T-helper 1 cell treated with Interleukin-12 subunit alpha and Interleukin-12 subunit beta and Interleukin-4 antibody, amounts not matched to agents 30 ng/mL and 1 ng/mL, for 36 hours (primary cell): ENCODE results near the gene BBS10. TPM values are rescaled to one million over a fixed set of nuclear protein-coding genes. Genes with fewer than 3 reads are reported as not detected.
"Not testable (repeated sequence)": the region's sequence is repeated elsewhere in the genome, so short reads cannot be mapped to it uniquely, and the experiment has no call there.

ENCODE experiments used
- intact Hi-C: fragments of 100-400 bp; cut with micrococcal nuclease; formaldehyde crosslinking; loops from one replicate; pipeline ENCODE4 v1.15.1; 2024
- total RNA-seq: library from RNA; stranded (reverse); gene quantifications from 2 replicates; pipeline ENCODE4 v1.2.3, GENCODE V29; 2022

The BBS10 gene
- 4.5 and 5.3 TPM in 2 replicates for total RNA-seq

GRCh38 chr12:76348079-76348901 is at the start of gene BBS10:
Gene BBS10, minus strand, starts transcription at chr12:76348415. Its CDS starts 57 bp downstream, at chr12:76348358.
- intact Hi-C loops, result loop anchor here (1.0 to 5.0 kb wide), 13 partner anchors 107 to 1016 kb away; partner anchors contain the start of genes CAPS2, E2F7, GLIPR1 and GLIPR1L1

DNA sequence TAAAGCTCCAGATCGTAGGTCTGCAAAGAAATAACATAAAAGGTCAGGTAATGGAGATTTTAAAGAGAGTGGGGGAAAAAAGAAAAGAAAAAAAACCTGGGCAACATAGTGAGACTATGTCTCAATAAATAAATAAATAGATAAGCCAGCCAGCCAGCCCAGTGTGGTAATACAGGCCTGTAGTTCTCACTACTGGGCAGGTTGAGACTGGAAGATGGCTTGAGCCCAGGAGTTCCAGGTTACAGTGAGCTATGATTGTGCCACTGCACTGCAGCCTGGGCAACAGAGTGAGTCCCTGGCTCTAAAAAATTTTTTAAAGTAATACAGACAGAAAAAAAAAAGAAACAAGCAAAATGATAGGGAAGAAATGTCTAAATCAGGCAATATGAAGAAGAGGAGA is 43.2 kb upstream of the BBS10 start:
- intact Hi-C loops, result no loop called here

DNA sequence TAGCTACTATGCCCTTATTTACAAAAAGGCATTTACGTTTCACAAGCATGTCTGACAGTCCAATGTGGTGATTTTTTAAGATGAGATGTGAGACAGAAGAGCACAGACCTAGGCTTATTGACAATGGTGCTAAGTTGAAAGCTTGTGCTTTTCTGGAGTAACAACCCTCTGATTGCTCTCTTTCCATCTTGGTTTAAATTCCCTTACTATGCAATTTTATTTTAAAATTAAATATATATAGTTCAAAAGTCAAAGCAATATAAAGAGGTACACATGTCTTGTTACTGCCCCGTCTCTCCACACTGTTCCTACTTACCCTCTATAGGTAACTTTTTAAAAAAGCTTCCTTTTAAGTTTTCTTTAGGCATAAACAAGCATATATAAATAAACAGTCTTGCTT is 39.4 kb upstream of the BBS10 start:
- intact Hi-C loops, result loop anchor here (10.0 kb wide), 1 partner anchor 197 kb away; no protein-coding TSS in a partner anchor

DNA sequence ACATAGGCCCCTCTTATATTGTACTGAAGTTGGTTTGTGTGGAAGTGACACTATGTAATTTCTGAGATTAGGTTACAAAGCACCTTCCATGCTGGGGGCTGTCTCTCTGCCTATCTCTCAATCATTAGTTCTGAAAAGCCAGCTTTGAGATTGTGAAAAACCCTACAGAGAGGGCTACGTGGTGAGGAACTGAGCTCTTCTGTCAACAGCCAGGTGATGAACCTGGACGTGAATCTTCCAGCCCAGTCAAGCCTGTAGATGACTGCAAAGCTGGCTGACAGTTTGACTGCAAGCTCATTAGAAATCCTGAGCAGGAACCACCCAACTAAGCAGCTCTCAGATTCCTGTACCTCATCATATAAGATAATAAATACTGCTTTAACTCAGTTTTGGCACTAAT is 36.3 kb upstream of the BBS10 start:
- intact Hi-C loops, result loop anchor here (10.0 kb wide), 1 partner anchor 200 kb away; no protein-coding TSS in a partner anchor

- intact Hi-C loops, result loop anchor here (10.0 kb wide), 1 partner anchor 201 kb away; no protein-coding TSS in a partner anchor
These were observed 35.8 kb upstream of the BBS10 start for GRCh38 chr12:76383988-76384387.

DNA sequence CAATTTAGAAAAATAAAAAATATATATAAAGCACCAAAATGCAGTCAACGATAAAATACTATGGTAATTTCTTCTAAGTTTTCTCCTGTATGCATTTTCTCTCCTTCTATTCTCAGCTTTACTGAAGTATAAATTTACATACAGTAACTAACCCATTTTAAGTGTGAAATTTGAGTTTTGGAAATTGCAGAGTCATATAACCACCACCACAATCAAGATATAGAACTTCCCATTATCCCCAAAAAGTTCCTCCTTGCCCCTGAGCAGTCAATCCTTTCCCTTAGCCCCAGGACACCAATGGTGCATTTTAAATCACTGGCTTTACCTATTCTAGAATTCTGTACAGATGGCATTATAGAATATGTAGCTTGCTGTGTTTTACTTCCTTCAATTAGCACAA is 31.0 kb upstream of the BBS10 start:
- intact Hi-C loops, result no loop called here

DNA sequence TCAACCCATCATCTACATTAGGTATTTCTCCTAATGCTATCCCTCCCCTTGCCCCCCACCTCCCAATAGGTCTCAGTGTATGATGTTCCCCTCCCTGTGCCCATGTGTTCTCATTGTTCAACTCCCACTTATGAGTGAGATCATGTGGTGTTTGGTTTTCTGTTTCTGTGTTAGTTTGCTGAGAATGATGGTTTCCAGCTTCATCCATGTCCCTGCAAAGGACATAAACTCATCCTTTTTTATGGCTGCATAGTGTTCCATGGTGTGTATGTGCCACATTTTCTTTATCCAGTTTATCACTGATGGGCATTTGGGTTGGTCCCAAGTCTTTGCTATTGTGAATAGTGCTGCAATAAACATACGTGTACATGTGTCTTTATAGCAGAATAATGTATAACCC is 28.7 kb upstream of the BBS10 start:
- intact Hi-C loops, result not testable (repeated sequence)

DNA sequence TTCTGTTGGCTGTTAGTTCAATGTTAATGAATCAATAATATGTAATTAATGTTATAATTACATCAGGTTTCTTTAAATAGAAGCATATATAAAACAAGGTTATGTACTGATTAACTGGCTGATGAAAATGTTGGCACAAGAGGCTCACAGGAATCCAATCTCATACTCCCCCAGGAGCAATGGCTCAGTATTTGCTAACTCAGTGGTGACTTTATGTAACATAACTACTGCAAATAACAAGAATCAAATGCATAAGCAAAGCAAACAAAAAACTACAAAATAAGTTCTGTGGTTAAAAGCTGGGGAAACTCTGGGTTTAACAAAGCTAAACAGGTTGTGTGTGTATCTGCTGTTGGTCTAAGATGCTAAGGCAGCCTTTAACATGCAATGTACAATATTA is 27.7 kb upstream of the BBS10 start:
- intact Hi-C loops, result no loop called here

DNA sequence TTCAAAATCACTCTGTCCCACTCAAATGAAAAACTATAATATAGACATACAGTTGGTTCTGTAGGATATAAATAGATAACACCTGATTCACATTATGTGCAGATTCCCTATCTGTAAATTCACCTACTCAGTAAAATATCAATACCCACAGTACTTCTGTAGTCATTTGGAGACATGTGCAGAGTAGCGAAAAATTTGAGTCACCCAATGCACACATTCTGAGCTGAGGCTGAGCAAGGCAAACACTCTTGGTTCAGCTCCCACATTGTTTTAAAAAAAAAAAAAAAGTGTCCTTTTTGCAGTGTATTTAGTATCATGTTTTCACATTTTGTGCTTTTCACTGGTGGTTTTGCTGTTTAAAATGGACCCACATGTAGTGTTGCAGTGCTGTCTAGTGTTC is 27.3 kb upstream of the BBS10 start:
- intact Hi-C loops, result no loop called here

DNA sequence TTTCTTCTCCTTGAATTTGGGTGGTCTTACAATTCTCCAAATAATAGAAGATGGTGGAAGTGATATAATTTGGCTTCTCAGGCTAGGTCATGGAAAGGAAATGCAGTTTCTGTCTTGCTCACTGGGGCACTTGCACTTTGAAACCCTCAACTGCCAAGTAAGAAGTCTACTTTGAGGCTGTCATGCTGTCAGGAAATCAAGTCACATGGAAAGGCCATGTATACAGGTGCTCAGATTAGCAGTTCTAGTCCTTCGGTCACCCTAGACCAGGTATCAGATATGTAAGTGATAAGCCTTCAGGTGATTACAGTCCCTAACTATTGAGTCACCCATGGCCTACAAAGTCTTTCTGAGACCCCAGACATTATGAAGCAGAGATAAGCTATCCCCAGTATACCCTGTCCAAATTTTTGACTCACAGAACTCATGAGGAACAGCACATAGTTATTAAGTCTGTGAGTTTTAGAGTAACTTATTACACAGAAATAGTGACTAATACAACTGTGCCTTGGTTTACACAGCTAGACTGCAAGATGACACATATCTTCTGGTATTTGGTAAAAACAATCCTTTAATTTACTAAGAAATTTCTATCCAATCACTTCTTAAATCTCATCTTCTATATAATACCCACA is 26.3 kb upstream of the BBS10 start:
- intact Hi-C loops, result no loop called here

DNA sequence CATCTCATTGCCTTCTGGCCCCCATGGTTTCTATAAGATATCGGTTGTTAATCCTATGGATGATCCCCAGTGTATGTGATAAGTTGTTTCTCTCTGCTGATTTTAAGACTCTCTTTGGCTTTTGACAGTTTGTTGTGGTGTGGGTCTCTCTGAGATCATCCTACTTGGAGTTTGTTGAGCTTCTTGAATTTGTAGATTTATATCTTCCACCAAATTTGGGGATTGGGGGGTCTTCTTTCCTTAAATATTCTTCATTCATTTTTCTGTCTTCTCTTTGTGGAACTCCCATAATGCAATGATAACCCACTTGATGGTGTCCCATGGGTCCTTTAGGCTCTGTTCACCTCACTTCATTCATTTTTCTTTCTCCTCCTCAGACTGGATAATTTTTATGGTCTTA is 20.0 kb upstream of the BBS10 start:
- intact Hi-C loops, result no loop called here

DNA sequence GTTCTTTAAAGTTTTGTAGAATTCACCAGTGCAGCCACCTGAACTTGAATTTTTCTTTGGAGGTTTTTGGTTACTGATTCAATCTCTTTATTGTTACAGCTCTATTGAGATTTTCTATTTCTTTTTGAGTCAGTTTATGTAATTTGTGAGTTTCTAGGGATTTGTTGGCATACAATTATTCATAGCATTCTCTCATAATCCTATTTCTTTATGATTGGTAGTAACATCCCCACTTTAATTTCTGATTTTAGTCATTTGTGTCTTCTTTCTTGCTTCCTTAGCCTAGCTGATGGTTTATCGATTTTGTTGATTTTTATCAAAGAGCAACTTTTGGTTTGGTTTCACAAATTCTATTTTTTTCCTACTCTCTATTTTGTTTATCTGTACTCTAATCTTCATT is 17.9 kb upstream of the BBS10 start:
- intact Hi-C loops, result no loop called here

- intact Hi-C loops, result not testable (repeated sequence)
These were observed 15.9 kb upstream of the BBS10 start for GRCh38 chr12:76364131-76364530.

DNA sequence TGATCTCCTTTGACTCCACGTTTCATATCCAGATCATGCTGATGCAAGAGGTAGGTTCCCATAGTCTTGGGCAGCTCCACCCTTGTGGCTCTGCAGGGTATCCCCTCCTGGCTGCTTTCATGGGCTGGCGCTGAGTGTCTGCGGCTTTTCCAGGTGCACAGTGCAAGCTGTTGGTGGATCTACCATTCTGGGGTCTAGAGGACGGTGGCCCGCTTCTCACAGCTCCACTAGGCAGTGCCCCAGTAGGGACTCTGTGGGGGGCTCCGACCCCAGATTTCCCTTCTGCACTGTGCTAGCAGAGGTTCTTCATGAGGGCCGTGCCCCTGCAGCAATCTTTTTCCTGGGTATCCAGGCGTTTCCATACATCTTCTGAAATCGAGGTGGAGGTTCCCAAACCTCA is 12.1 kb upstream of the BBS10 start:
- intact Hi-C loops, result no loop called here

DNA sequence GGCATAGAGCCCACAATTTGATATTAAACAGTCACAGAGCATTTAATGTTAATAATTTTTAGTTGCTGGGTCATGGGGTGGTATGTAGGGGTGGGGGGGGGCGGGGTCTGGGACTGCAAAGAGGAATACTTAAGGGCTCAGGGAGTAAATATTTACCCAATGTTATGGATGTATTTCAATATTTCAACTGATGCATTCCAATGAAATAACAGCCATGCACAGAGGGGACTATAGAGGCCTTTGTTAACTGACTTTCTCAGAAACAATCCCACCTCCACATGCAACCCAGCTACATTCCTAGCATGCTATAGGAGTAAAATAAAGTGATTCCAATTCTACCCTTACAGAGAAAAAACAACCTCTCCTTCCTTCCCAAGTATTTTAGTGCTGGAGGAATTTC is 7.9 kb upstream of the BBS10 start:
- intact Hi-C loops, result no loop called here

DNA sequence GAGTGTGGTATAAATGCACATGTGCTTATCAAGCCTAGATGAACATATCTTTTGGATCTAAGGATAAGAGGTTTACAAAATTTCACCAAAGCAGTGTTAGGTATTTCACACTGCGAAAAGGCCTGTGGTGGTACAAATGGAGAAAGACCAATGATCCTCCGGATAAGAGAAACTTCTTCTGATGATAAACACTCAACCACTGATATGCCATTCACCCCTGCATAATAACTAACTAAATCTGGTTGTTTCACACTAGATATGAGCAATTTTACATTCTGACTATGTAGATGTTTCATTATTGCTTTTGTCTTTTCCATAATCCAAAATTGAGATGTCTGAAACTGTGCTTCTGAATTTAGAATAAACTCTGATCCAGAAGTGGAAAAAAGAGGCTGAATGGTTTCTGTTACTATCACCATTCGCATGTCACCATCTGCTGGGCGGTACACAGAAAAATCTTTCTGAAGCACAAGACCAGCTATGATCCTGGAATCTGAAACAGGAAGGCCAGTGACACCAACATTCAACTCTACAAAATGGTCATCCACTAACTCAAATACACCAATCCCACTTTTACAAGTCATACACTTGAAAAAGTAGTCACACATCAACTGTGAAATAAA is 1.3 kb downstream of the BBS10 start:
- intact Hi-C loops, result loop anchor here (1.0 to 5.0 kb wide), 6 partner anchors 189 to 1015 kb away; partner anchors contain the start of genes CAPS2, E2F7, GLIPR1L1 and PHLDA1

DNA sequence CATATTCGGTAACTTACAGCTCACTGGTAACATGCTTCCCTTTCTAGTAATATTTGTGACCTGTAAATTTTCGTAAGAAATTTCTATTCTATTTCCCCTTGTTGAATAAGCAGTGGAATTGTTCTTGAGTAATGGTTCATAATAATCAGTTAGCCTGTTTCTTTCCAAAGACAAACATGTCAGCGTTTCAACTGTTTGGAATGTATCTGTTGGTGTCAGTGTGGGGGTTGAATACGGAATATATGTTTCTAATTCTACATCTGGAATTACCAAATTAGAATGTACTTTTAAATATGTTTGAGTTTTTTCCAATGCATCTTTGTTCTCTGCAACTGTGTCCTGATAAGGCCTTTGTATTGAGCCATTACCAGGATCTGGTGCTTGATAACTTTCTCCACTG is 2.0 kb downstream of the BBS10 start:
- intact Hi-C loops, result loop anchor here (5.0 kb wide), 5 partner anchors 314 to 1014 kb away; partner anchors contain the start of genes CAPS2, E2F7, GLIPR1L1 and PHLDA1

- intact Hi-C loops, result loop anchor here (5.0 kb wide), 5 partner anchors 313 to 1013 kb away; partner anchors contain the start of genes CAPS2, E2F7, GLIPR1L1 and PHLDA1
These were observed 2.6 kb downstream of the BBS10 start for GRCh38 chr12:76345569-76345968.

- intact Hi-C loops, result no loop called here
These were observed 6.7 kb downstream of the BBS10 start for GRCh38 chr12:76341436-76342030.

DNA sequence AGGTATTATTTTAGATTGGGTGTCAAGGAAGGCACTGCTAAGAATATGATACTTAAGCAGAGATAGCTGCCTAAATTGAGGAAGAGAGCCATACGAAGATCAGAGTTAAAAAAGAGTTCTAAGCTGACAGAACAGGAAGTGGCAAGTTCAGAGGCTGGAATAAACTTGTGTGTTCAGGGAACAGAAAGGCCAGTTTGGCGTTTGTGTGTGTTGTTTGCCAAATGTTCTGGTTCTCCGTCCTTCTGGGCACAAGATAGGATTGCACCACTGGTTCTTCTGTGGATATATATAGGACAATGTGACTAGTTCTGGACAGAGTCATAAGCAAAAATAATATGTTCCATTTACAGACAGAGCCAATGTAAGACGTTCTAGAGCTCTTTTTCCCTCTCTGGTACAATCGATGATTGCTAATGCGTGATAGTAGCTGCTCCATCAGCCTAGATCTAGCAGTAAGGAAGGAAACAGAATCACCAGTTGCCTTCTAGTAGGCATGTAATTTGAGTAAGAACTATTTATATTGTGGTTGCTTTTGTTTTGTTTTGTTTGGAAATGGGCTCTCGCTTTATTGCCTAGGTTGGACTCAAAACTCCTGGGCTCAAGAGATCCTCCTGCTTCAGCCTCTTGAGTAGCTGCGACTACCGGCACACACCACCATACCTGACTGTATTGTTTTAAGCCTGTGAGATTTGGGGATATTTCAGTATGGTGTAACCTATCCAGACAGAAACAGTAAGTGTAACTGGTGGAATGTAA is 7.4 kb downstream of the BBS10 start:
- intact Hi-C loops, result no loop called here

DNA sequence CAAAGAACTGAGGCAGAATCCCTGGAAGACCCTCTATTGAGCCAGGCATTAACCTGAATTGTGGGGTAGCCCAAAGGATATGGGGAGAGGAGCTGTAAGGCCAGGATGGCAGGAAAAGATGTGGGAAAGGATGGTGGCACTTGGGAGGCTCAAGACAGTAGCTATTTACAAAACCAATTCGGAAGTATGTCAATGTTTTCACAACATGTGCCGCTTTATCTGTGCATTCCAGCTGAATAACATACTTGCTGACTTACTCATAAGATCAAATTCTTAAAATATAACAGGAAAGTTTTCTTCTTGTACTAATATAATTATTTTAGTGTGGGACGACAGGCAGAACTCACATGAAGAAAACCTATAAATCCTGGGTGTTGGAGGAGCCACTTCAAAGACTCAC is 10.6 kb downstream of the BBS10 start:
- intact Hi-C loops, result no loop called here
